HEK293T (cell line): ENCODE data around the gene CHST15.

Source experiments
- CTCF ChIA-PET: fragments of 350-600 bp; formaldehyde crosslinking; extraction: SDS; loops from one replicate; lab custom pipeline; 2021; ENCODE audit warnings: antibody characterized with exemption, inconsistent platforms; lab: Yijun Ruan, JAX
- POLR2A ChIA-PET: fragments of 350-600 bp; formaldehyde crosslinking; extraction: SDS; loops from one replicate; lab custom pipeline; 2020; ENCODE audit warnings: antibody characterized with exemption, inconsistent platforms; lab: Yijun Ruan, JAX
- DNase-seq: peaks from one replicate; pipeline ENCODE4 v3.0.0; 2012; ENCODE audit warnings: mixed read lengths; ENCODE audit errors: extremely low spot score
- ARNT ChIP-seq: fragments of 450-650 bp; IDR thresholded peaks from 2 replicates; pipeline ENCODE4 v1.6.1; 2017; ENCODE audit warnings: mild to moderate bottlenecking
- BHLHE40 ChIP-seq: fragments of 450-650 bp; IDR thresholded peaks from 2 replicates; pipeline ENCODE4 v1.6.1; 2016; ENCODE audit warnings: mild to moderate bottlenecking, moderate library complexity, borderline replicate concordance
- CTBP1 ChIP-seq: fragments of 450-650 bp; IDR thresholded peaks from 2 replicates; pipeline ENCODE4 v1.6.1; 2016; ENCODE audit warnings: borderline replicate concordance
- ELF4 ChIP-seq: fragments of 450-650 bp; IDR thresholded peaks from 2 replicates; pipeline ENCODE4 v1.6.1; 2017; ENCODE audit warnings: antibody characterized with exemption
- FOXA1 ChIP-seq: fragments of 450-650 bp; IDR thresholded peaks from 2 replicates; pipeline ENCODE4 v1.6.1; 2016; ENCODE audit warnings: mild to moderate bottlenecking
- FOXK2 ChIP-seq: fragments of 450-650 bp; IDR thresholded peaks from 2 replicates; pipeline ENCODE4 v1.6.1; 2016; ENCODE audit warnings: mild to moderate bottlenecking
- FOXM1 ChIP-seq: fragments of 450-650 bp; IDR thresholded peaks from 2 replicates; pipeline ENCODE4 v1.6.1; 2017; ENCODE audit warnings: mild to moderate bottlenecking, borderline replicate concordance
- HDGF ChIP-seq: fragments of 450-650 bp; IDR thresholded peaks from 2 replicates; pipeline ENCODE4 v1.6.1; 2017; ENCODE audit warnings: antibody characterized with exemption, borderline replicate concordance
- L3MBTL2 ChIP-seq: fragments of 450-650 bp; conservative IDR thresholded peaks from 2 replicates; pipeline ENCODE4 v1.6.1; 2016; ENCODE audit warnings: mild to moderate bottlenecking
- LEF1 ChIP-seq: fragments of 450-650 bp; IDR thresholded peaks from 2 replicates; pipeline ENCODE4 v1.6.1; 2017; ENCODE audit warnings: mild to moderate bottlenecking, borderline replicate concordance
- NFRKB ChIP-seq: fragments of 450-650 bp; IDR thresholded peaks from 2 replicates; pipeline ENCODE4 v1.6.1; 2016; ENCODE audit warnings: mild to moderate bottlenecking, moderate library complexity
- PKNOX1 ChIP-seq: fragments of 450-650 bp; IDR thresholded peaks from 2 replicates; pipeline ENCODE4 v1.6.1; 2016
- SP1 ChIP-seq: fragments of 450-650 bp; IDR thresholded peaks from 2 replicates; pipeline ENCODE4 v1.6.1; 2017
- SUZ12 ChIP-seq: fragments of 450-650 bp; IDR thresholded peaks from 2 replicates; pipeline ENCODE4 v1.6.1; 2016; ENCODE audit warnings: mild to moderate bottlenecking
- TARDBP ChIP-seq: fragments of 450-650 bp; IDR thresholded peaks from 2 replicates; pipeline ENCODE4 v1.6.1; 2016
- ZNF384 ChIP-seq: fragments of 450-650 bp; IDR thresholded peaks from 2 replicates; pipeline ENCODE4 v1.6.1; 2016

CHST15 gene

GRCh38 chr10:124030492-124031110, 62.8 kb downstream of the CHST15 start:
- POLR2A ChIA-PET: no interaction called here
- no peak for DNase-seq
- no peak for TF ChIP-seq FOXA1
- no peak for TF ChIP-seq ZNF384
- TF ChIP-seq NFRKB: no peak
- TF ChIP-seq ELF4: no peak
- TF ChIP-seq BHLHE40: no peak
- TF ChIP-seq CTBP1: no peak
- no peak for TF ChIP-seq SP1
- no peak for TF ChIP-seq FOXM1
- TF ChIP-seq HDGF: no peak
- no peak for TF ChIP-seq SUZ12
- TF ChIP-seq L3MBTL2: no peak
- TF ChIP-seq PKNOX1: no peak
- TF ChIP-seq FOXK2: no peak
- TF ChIP-seq LEF1: no peak
- no peak for TF ChIP-seq ARNT
- TF ChIP-seq TARDBP: no peak
- CTCF ChIA-PET: no interaction called here

GRCh38 chr10:124030061-124030460, 63.3 kb downstream of the CHST15 start:
- ChIA-PET POLR2A (no interaction called here), CTCF (no interaction called here)
- TF ChIP-seq ZNF384 (no peak), PKNOX1 (no peak), HDGF (no peak), L3MBTL2 (no peak), FOXM1 (no peak), TARDBP (no peak), CTBP1 (no peak), ELF4 (no peak), ARNT (no peak), FOXA1 (no peak), SP1 (no peak), BHLHE40 (no peak), SUZ12 (no peak), LEF1 (no peak), NFRKB (no peak)
- no peak for DNase-seq

GRCh38 chr10:124029559-124029958, 63.8 kb downstream of the CHST15 start:
- no peak for DNase-seq
- POLR2A ChIA-PET: no interaction called here
- CTCF ChIA-PET: no interaction called here
- no peak for TF ChIP-seq SUZ12
- no peak for TF ChIP-seq CTBP1
- TF ChIP-seq FOXA1: no peak
- no peak for TF ChIP-seq NFRKB
- no peak for TF ChIP-seq LEF1
- no peak for TF ChIP-seq ELF4
- TF ChIP-seq TARDBP: no peak
- no peak for TF ChIP-seq ARNT
- TF ChIP-seq L3MBTL2: no peak
- no peak for TF ChIP-seq FOXM1
- TF ChIP-seq PKNOX1: no peak
- no peak for TF ChIP-seq BHLHE40
- no peak for TF ChIP-seq ZNF384
- no peak for TF ChIP-seq FOXK2
- no peak for TF ChIP-seq SP1
- no peak for TF ChIP-seq HDGF

- ChIA-PET POLR2A (no interaction called here), CTCF (no interaction called here)
- TF ChIP-seq FOXK2 (no peak), ELF4 (no peak), SP1 (no peak), LEF1 (no peak), SUZ12 (no peak), CTBP1 (no peak), HDGF (no peak), ZNF384 (no peak), NFRKB (no peak), BHLHE40 (no peak)
- no peak for DNase-seq
These were observed 64.5 kb downstream of the CHST15 start for GRCh38 chr10:124028700-124029480.

- ChIA-PET POLR2A (no interaction called here), CTCF (no interaction called here)
- no peak for DNase-seq
- TF ChIP-seq FOXK2 (no peak), SUZ12 (no peak), HDGF (no peak), ZNF384 (no peak), LEF1 (no peak), BHLHE40 (no peak), CTBP1 (no peak), FOXM1 (no peak), SP1 (no peak), PKNOX1 (no peak), ARNT (no peak), L3MBTL2 (no peak), FOXA1 (no peak), NFRKB (no peak)
These were observed 65.7 kb downstream of the CHST15 start for GRCh38 chr10:124027651-124028050.
